HepG2 (cell line): ENCODE data around the gene RSPH9. TPM values are rescaled to one million over a fixed set of nuclear protein-coding genes. Genes with fewer than 3 reads are reported as not detected.

ENCODE experiments used
- ATAC-seq: fragments of 200-7000 bp; cut with Tn5 transposase; 3 replicates; pipeline ENCODE4 v1.9.1; 2020; ENCODE audit warnings: mild to moderate bottlenecking, moderate library complexity
- BruUV-seq: library from RNA; stranded (reverse); fragments of 400-500 nt; replicated peaks from 2 replicates; lab custom pipeline; 2021; lab: Mats Ljungman, UMichigan
- CTCF ChIA-PET: fragments of 300-600 bp; formaldehyde crosslinking; extraction: SDS; loops from one replicate; lab custom pipeline; 2021; ENCODE audit warnings: low total read pairs, inconsistent platforms, low intra/inter-chr PET ratio; lab: Yijun Ruan, JAX
- POLR2A ChIA-PET: fragments of 350-600 bp; sonication (Branson Sonifier 250); formaldehyde crosslinking; loops from one replicate; lab custom pipeline; 2020; ENCODE audit warnings: antibody characterized with exemption, inconsistent platforms; lab: Yijun Ruan, JAX
- DNase-seq: peaks from one replicate; pipeline ENCODE4 v3.0.0-alpha.2; 2015; ENCODE audit warnings: low spot score
- FAIRE-seq: peaks from 3 replicates; lab custom pipeline; 2011; peaks lifted over from hg19 to GRCh38; lab: Jason Lieb, UNC
- H2AFZ ChIP-seq: one replicate; pipeline ENCODE4 v1.6.1; 2011; ENCODE audit warnings: low read length, inconsistent platforms
- H3K27ac ChIP-seq: fragments of 300-600 bp; 3 replicates; pipeline ENCODE4 v1.8.0; 2011; ENCODE audit warnings: mixed run types, mild to moderate bottlenecking, mixed read lengths, low read length, inconsistent platforms; ENCODE audit not compliant: insufficient read depth; ENCODE audit errors: extremely low read length
- H3K27me3 ChIP-seq, 2 experiments: fragments of 200-600 bp in 1 of 2; 2 replicates in 1 of 2; 3 replicates in 1 of 2; pipeline versions ENCODE4 v1.6.0 to v1.8.0; 2011; ENCODE audit warnings: low read length in 2 of 2, mild to moderate bottlenecking in 2 of 2, moderate library complexity in 2 of 2, inconsistent platforms in 1 of 2; ENCODE audit not compliant: insufficient read depth in 2 of 2, control insufficient read depth in 1 of 2
- H3K36me3 ChIP-seq, 2 experiments: fragments of 200-600 bp in 1 of 2; replicated peaks in 1 of 2; 2 replicates in 1 of 2; 3 replicates in 1 of 2; pipeline versions ENCODE4 v1.5.1 to v1.8.0; 2011; ENCODE audit warnings: low read length in 2 of 2, inconsistent platforms in 1 of 2; ENCODE audit not compliant: insufficient read depth in 2 of 2, control insufficient read depth in 1 of 2
- H3K4me1 ChIP-seq: 2 replicates; pipeline ENCODE4 v1.5.1; 2012; ENCODE audit warnings: low read length, inconsistent platforms; ENCODE audit not compliant: insufficient read depth
- H3K4me2 ChIP-seq: 2 replicates; pipeline ENCODE4 v1.6.0; 2011; ENCODE audit warnings: low read depth, low read length, inconsistent platforms
- H3K4me3 ChIP-seq, 3 experiments: fragments of 200-600 bp in 1 of 3; sonication (generic), shearing (Covaris generic) in 1 of 3; replicated peaks in 1 of 3; 2 replicates each; pipeline ENCODE4 v1.5.1; 2011 to 2016; ENCODE audit warnings: low read length in 3 of 3, inconsistent platforms in 2 of 3, low read depth in 2 of 3, mild to moderate bottlenecking in 2 of 3, control low read depth in 1 of 3, mixed read lengths in 1 of 3; ENCODE audit not compliant: insufficient read depth in 1 of 3
- H3K79me2 ChIP-seq: one replicate; pipeline ENCODE4 v1.6.1; 2011; ENCODE audit warnings: low read length, inconsistent platforms; ENCODE audit not compliant: insufficient read depth
- H3K9ac ChIP-seq: 2 replicates; pipeline ENCODE4 v1.6.0; 2011; ENCODE audit warnings: mild to moderate bottlenecking, low read depth, low read length, inconsistent platforms; ENCODE audit not compliant: insufficient read depth
- H3K9me3 ChIP-seq: 2 replicates; pipeline ENCODE4 v1.5.1; 2012; ENCODE audit warnings: mild to moderate bottlenecking, low read length
- H4K20me1 ChIP-seq: 2 replicates; pipeline ENCODE4 v1.6.0; 2011; ENCODE audit warnings: inconsistent platforms, mild to moderate bottlenecking, low read length, moderate library complexity; ENCODE audit not compliant: insufficient read depth
- FOXC1 ChIP-seq: sonication (generic); formaldehyde crosslinking; IDR thresholded peaks from 2 replicates; pipeline ENCODE4 v1.8.0; 2022; ENCODE audit warnings: mild to moderate bottlenecking, missing genetic modification reagents, borderline replicate concordance
- HOXA3 ChIP-seq: sonication (generic); formaldehyde crosslinking; IDR thresholded peaks from 2 replicates; pipeline ENCODE4 v1.5.0; 2020; ENCODE audit warnings: missing genetic modification reagents
- LCORL ChIP-seq, 2 experiments: fragments of 450-650 bp in 1 of 2; sonication (generic) in 1 of 2; formaldehyde crosslinking in 1 of 2; IDR thresholded peaks; 2 replicates each; pipeline versions ENCODE4 v1.5.0 to v1.6.1; 2017 to 2020; ENCODE audit warnings: antibody characterized with exemption in 1 of 2, missing genetic modification reagents in 1 of 2
- MEF2D ChIP-seq: sonication (generic); formaldehyde crosslinking; IDR thresholded peaks from 2 replicates; pipeline ENCODE4 v1.5.1; 2020; ENCODE audit warnings: mild to moderate bottlenecking, missing genetic modification reagents
- PHF8 ChIP-seq: sonication (generic); formaldehyde crosslinking; IDR thresholded peaks from 2 replicates; pipeline ENCODE4 v1.5.0; 2020; ENCODE audit warnings: missing genetic modification reagents
- ZNF572 ChIP-seq: sonication (generic); formaldehyde crosslinking; IDR thresholded peaks from 2 replicates; pipeline ENCODE4 v1.5.1; 2020; ENCODE audit warnings: mild to moderate bottlenecking, missing genetic modification reagents
- ZNF883 ChIP-seq: sonication (generic); formaldehyde crosslinking; IDR thresholded peaks from 2 replicates; pipeline ENCODE4 v1.5.1; 2020; ENCODE audit warnings: mild to moderate bottlenecking, missing genetic modification reagents; ENCODE audit errors: not compliant biosample characterization
- WGBS: methylation state at CpG from one replicate; pipeline ENCODE4 v1.1.6; 2017; ENCODE audit warnings: low lambda C conversion rate; 5-methylcytosine and 5-hydroxymethylcytosine counted together
- in situ Hi-C: cut with HindIII; loops from 2 replicates; pipeline ENCODE4 v1.10.0; 2017; ENCODE audit warnings: low pct_unique_long_range_greater_than_20kb; ENCODE audit not compliant: extremely low pct_ligation_motif_present
- intact Hi-C: fragments of 100-400 bp; cut with micrococcal nuclease; formaldehyde crosslinking; loops from one replicate; pipeline ENCODE4 v1.10.0; 2022; ENCODE audit not compliant: unreplicated experiment
- polyA plus RNA-seq, 8 experiments: library from polyadenylated mRNA; depleted of rRNA in 3 of 8; stranded (reverse) in 7 of 8; unstranded in 1 of 8; fragments of >200 nt; fragmentation: Illumina TruSeq in 4 of 8; extraction: Trizol in 4 of 8; gene quantifications; 2 replicates each; pipeline versions ENCODE4 v1.2.1 to v1.2.3, GENCODE V29; 2011 to 2016; ENCODE audit warnings: low read depth in 4 of 8, missing spikeins in 1 of 8, mixed read lengths in 1 of 8; ENCODE audit not compliant: insufficient read depth in 1 of 8
- total RNA-seq, 5 experiments: library from RNA; depleted of rRNA; stranded (reverse); fragments of >200 nt; fragmentation: Illumina TruSeq; extraction: Trizol; gene quantifications; 2 replicates each; pipeline ENCODE4 v1.2.3, GENCODE V29; 2016; ENCODE audit warnings: low read depth in 1 of 5
- TF ChIP-seq, protein P1 (sequence below): sonication (generic); formaldehyde crosslinking; IDR thresholded peaks from 2 replicates; pipeline ENCODE4 v1.4.0; 2020; ENCODE audit warnings: mild to moderate bottlenecking, missing genetic modification reagents
- TF ChIP-seq, protein P2 (sequence below): IDR thresholded peaks from 2 replicates; pipeline ENCODE4 v1.6.1; 2018; ENCODE audit warnings: missing genetic modification reagents
- TF ChIP-seq, protein P3 (sequence below): sonication (generic); formaldehyde crosslinking; IDR thresholded peaks from 2 replicates; pipeline ENCODE4 v1.5.0; 2020; ENCODE audit warnings: missing genetic modification reagents
- TF ChIP-seq, protein P4 (sequence below): fragments of 450-650 bp; IDR thresholded peaks from 2 replicates; pipeline ENCODE4 v1.6.1; 2017
- TF ChIP-seq, protein P5 (sequence below): sonication (generic); formaldehyde crosslinking; IDR thresholded peaks from 2 replicates; pipeline ENCODE4 v1.4.0; 2020; ENCODE audit warnings: missing genetic modification reagents, mild to moderate bottlenecking, borderline replicate concordance
- TF ChIP-seq, protein P6 (sequence below): sonication (generic); formaldehyde crosslinking; IDR thresholded peaks from 2 replicates; pipeline ENCODE4 v1.5.0; 2020; ENCODE audit warnings: missing genetic modification reagents

Gene RSPH9
- total and polyA plus RNA-seq, 2 of the 13 experiments (the other 11 are each of a cell fraction or from before 2014, with no cell fraction given) = 0.04 TPM; not detected in 1

DNA sequence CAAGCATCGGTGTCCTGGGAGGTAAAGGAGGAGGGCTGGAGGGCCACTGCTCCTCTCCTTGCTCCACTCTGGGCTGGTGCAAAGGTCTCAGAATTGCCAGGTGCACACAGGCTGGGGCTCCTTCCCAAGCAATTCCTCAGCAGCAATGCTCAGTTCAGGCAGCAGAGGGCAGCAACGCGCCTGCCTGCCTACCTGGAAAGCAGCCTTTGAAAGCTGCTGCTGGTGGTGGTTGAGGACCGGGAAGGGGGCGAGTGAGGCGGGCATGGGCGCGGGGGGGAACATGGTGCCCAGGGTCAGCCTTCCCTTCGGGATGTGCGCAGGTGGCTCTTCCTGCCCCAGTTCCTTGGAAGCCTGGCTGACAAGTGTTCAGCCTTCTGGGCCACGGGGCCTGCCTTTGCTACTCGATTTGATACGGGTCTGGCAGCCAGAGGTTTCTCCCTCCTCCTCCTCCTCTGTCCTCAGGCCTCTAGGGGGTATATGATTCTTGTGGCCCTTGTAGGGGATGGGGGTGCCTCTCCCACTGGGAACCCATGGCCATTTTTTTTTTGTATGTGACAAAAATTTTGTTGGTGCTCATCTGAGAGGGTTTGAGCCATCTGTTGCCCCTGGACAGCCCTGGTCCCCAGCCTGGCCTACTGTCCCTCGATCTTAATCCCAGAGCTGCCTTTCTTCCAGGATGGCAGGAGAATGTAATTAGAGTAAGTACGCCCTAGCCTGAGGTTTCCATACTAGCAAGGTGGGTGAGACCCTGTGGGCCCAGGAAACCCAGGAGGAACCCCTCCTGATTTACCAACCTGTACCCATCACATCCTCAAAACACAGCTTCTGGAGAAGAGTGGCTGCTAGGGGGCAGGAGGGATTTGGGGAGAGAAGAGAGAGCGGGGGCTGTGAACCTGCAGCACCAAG lies 22.7 kb downstream of the RSPH9 start:
- no peak overlapping the region for H3K27ac ChIP-seq
- CTCF ChIA-PET = interaction anchor here (0.7 to 2.3 kb wide), 8 partner anchors 32 to 412 kb away, joined by 3 to 16 read pairs (median 4); no protein-coding TSS in a partner anchor
- peaks cover 2 to 27% of the 10 kb centered on the region in 2 experiments; a peak in 4 of 5 replicates for H3K27me3 ChIP-seq
- no peaks in the 10 kb centered on the region for H3K79me2 ChIP-seq
- peaks cover 4 to 10% of the 10 kb centered on the region in 2 experiments; a peak in 3 of 5 replicates for H3K36me3 ChIP-seq
- intact Hi-C loops = loop anchor here (1.0 to 10.0 kb wide), 7 partner anchors 57 to 412 kb away; no protein-coding TSS in a partner anchor
- no peaks in the 10 kb centered on the region for H4K20me1 ChIP-seq
- POLR2A ChIA-PET = interaction anchor here (0.7 to 7.5 kb wide), 5 partner anchors 25 to 411 kb away, joined by 3 to 55 read pairs (median 3); partner anchors contain the start of genes GTPBP2 and MAD2L1BP
- H2AFZ ChIP-seq = no peak overlapping the region
- in situ Hi-C loops = loop anchor here (5.0 kb wide), 1 partner anchor 410 kb away; no protein-coding TSS in a partner anchor
- H3K9ac ChIP-seq = no peak overlapping the region
- ATAC-seq (peak; percentile 64), FAIRE-seq (peak; percentile 89), DNase-seq (peak; percentile 76)
- TSS peak; percentile 25 for BruUV-seq
- H3K4me1 ChIP-seq = peaks cover 64% of the 10 kb centered on the region
- H3K4me2 ChIP-seq = peak overlapping the region; percentile 75
- H3K9me3 ChIP-seq = no peaks in the 10 kb centered on the region
- H3K4me3 ChIP-seq = peak overlapping the region; percentile 16 to 63 (median 44)
- WGBS = 12% methylated on average over 14 of the region's 16 CpGs
- TF ChIP-seq, protein P1, sequence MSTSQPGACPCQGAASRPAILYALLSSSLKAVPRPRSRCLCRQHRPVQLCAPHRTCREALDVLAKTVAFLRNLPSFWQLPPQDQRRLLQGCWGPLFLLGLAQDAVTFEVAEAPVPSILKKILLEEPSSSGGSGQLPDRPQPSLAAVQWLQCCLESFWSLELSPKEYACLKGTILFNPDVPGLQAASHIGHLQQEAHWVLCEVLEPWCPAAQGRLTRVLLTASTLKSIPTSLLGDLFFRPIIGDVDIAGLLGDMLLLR (CRISPR knock-in tag) = no peak
- TF ChIP-seq MEF2D (CRISPR knock-in tag) (peak; percentile 47; the same call in 1 of the 2 replicates), ZNF572 (peak; percentile 80; the same call in 1 of the 2 replicates), HOXA3 (CRISPR knock-in tag) (peak; percentile 68; the same call in 1 of the 2 replicates), PHF8 (CRISPR knock-in tag) (peak; percentile 40), ZNF883 (peak; percentile 44), FOXC1 (0 out of 2 replicates have a peak, but pooled peaks have one; percentile 76), LCORL (IDR thresholded peaks at IDR 0.05) (no peak), LCORL (CRISPR knock-in tag; IDR thresholded peaks at IDR 0.05) (peak; percentile 72)
- TF ChIP-seq, protein P2, sequence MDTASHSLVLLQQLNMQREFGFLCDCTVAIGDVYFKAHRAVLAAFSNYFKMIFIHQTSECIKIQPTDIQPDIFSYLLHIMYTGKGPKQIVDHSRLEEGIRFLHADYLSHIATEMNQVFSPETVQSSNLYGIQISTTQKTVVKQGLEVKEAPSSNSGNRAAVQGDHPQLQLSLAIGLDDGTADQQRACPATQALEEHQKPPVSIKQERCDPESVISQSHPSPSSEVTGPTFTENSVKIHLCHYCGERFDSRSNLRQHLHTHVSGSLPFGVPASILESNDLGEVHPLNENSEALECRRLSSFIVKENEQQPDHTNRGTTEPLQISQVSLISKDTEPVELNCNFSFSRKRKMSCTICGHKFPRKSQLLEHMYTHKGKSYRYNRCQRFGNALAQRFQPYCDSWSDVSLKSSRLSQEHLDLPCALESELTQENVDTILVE (CRISPR knock-in tag) = no peak
- TF ChIP-seq, protein P3, sequence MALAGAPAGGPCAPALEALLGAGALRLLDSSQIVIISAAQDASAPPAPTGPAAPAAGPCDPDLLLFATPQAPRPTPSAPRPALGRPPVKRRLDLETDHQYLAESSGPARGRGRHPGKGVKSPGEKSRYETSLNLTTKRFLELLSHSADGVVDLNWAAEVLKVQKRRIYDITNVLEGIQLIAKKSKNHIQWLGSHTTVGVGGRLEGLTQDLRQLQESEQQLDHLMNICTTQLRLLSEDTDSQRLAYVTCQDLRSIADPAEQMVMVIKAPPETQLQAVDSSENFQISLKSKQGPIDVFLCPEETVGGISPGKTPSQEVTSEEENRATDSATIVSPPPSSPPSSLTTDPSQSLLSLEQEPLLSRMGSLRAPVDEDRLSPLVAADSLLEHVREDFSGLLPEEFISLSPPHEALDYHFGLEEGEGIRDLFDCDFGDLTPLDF = no peak
- TF ChIP-seq, protein P4, sequence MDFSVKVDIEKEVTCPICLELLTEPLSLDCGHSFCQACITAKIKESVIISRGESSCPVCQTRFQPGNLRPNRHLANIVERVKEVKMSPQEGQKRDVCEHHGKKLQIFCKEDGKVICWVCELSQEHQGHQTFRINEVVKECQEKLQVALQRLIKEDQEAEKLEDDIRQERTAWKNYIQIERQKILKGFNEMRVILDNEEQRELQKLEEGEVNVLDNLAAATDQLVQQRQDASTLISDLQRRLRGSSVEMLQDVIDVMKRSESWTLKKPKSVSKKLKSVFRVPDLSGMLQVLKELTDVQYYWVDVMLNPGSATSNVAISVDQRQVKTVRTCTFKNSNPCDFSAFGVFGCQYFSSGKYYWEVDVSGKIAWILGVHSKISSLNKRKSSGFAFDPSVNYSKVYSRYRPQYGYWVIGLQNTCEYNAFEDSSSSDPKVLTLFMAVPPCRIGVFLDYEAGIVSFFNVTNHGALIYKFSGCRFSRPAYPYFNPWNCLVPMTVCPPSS = no peak
- TF ChIP-seq, protein P5, sequence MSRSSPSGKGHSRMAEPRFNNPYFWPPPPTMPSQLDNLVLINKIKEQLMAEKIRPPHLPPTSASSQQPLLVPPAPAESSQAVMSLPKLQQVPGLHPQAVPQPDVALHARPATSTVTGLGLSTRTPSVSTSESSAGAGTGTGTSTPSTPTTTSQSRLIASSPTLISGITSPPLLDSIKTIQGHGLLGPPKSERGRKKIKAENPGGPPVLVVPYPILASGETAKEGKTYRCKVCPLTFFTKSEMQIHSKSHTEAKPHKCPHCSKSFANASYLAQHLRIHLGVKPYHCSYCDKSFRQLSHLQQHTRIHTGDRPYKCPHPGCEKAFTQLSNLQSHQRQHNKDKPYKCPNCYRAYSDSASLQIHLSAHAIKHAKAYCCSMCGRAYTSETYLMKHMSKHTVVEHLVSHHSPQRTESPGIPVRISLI (CRISPR knock-in tag) = peak; percentile 42; the same call in 1 of the 2 replicates
- TF ChIP-seq, protein P6, sequence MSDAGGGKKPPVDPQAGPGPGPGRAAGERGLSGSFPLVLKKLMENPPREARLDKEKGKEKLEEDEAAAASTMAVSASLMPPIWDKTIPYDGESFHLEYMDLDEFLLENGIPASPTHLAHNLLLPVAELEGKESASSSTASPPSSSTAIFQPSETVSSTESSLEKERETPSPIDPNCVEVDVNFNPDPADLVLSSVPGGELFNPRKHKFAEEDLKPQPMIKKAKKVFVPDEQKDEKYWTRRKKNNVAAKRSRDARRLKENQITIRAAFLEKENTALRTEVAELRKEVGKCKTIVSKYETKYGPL (CRISPR knock-in tag) = no peak
